Measurements from ENCODE around the gene MPI. TPM values are rescaled to one million over a fixed set of nuclear protein-coding genes. Genes with fewer than 3 reads are reported as not detected.

Gene MPI
- total RNA-seq, 1 donor from 2014 or later: 29.4 TPM

DNA sequence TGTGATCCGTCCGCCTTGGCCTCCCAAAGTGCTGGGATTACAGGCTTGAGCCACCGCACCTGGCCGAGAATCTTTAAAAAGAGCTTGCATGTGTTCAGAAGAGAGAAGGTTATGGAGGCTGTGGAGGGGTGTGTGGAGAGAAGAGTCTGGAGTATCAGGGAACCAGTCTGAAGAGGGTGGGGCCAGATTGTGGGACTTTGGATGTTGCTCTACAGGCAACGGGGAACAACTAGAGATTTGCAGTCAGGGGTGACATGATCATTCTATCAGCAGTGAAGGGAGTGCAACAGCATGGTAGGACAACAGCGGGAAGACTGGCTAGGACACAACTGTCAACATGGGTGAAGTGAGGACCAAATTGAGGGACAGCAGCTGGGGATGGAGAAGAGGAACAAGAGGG lies 25.5 kb upstream of the MPI start:
- no peak for DNase-seq
- no peak overlapping the region for H3K27ac ChIP-seq
- no peak for ATAC-seq
- no peaks in the 10 kb centered on the region for H3K27me3 ChIP-seq (ENCODE audit: low read depth)
- H3K4me1 ChIP-seq: peaks cover 55% of the 10 kb centered on the region
- peaks cover 7% of the 10 kb centered on the region for H3K36me3 ChIP-seq
- TF ChIP-seq CTCF (IDR thresholded peaks at IDR 0.05): no peak
- intact Hi-C loops (cut with DNase I): no loop called here
- no peaks in the 10 kb centered on the region for H3K9me3 ChIP-seq
- H3K4me3 ChIP-seq: no peak overlapping the region

DNA sequence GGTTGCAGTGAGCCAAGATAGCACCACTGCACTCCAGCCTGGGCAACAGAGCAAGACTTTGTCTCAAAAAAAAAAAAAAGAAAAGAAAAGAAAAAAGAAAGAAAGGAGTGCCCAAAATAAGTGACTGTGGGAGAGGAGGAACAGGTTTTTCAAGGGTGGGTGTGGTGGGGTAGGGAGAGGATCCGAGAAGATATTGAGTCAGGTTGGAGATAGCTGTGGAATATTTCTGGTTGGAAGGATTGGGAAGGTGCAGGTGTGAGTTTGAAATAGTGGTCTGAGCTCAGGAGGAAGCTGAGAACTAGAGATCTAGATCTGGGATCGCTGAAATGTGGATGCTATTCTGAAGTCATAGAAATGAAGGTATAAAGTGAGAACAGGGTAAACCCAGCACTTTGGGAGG lies 24.5 kb upstream of the MPI start:
- Histone ChIP-seq H3K27ac (no peak overlapping the region), H3K9me3 (no peaks in the 10 kb centered on the region), H3K27me3 (ENCODE audit: low read depth) (no peaks in the 10 kb centered on the region), H3K4me3 (no peak overlapping the region), H3K4me1 (peaks cover 56% of the 10 kb centered on the region), H3K36me3 (peaks cover 7% of the 10 kb centered on the region)
- intact Hi-C loops (cut with DNase I): no loop called here
- no peak for TF ChIP-seq CTCF (IDR thresholded peaks at IDR 0.05)
- DNase-seq: no peak
- ATAC-seq: no peak

GRCh38 chr15:74866090-74866489 lies 23.8 kb upstream of the MPI start:
- TF ChIP-seq CTCF (IDR thresholded peaks at IDR 0.05): no peak
- no peaks in the 10 kb centered on the region for H3K9me3 ChIP-seq
- ATAC-seq: peak in 1 of 2 donors; percentile 50
- H3K4me1 ChIP-seq: peaks cover 64% of the 10 kb centered on the region
- H3K27me3 ChIP-seq (ENCODE audit: low read depth): no peaks in the 10 kb centered on the region
- intact Hi-C loops (cut with DNase I): no loop called here
- DNase-seq: no peak
- peaks cover 4% of the 10 kb centered on the region for H3K36me3 ChIP-seq
- H3K4me3 ChIP-seq: no peak overlapping the region
- H3K27ac ChIP-seq: peak overlapping the region; percentile 10

DNA sequence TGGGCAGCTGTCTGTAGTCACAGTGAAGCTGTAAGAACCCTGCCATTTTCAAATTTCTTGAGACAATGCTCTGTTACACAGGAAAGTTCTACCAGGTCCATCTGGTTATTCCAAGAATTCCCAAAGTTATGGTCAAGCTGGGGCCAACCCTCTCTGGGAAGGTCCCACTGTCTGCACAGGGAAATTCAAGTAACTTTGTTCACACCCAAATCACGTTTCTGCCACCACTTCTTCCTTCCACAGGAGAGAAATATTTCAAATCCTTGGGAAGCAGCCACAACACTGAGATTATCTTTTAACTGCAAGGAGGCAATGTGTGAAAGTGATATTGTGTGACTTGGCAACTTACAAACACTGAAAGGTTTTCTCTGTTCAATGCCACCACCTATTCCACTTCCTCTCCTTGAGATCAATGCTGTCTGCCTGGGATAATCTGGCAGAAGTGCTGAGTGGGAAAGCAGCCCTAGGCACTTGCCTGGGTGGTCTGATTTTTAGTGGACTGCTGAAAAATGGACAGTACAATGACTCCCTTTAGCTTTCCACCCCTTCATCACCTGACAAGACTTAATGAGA lies 22.3 kb upstream of the MPI start:
- no peak for ATAC-seq
- Histone ChIP-seq H3K27ac (peak overlapping the region; percentile 98), H3K4me3 (no peak overlapping the region), H3K4me1 (peaks cover 78% of the 10 kb centered on the region), H3K36me3 (no peaks in the 10 kb centered on the region), H3K9me3 (no peaks in the 10 kb centered on the region), H3K27me3 (ENCODE audit: low read depth) (no peaks in the 10 kb centered on the region)
- TF ChIP-seq CTCF (IDR thresholded peaks at IDR 0.05): no peak
- DNase-seq: no peak
- intact Hi-C loops (cut with DNase I): no loop called here

DNA sequence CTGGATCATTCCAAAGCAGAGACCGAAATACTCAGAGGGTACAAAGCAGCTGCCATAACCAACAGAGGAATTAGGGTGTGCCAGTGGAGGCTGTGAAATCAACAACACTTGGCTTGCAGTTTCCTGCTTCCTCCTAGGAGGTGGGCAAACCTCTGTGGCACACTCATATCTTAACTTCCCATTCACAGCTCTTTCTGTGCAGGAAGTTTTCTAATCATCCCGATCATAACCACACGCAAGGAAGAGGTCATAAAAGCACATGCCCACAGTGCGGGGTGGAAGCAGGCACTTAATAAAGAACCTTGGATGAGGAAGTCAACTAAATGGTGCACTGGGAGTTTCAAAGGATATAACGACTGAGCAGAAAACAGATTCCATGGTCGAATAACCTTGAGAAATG lies 21.8 kb upstream of the MPI start:
- no peak for TF ChIP-seq CTCF (IDR thresholded peaks at IDR 0.05)
- intact Hi-C loops (cut with DNase I): no loop called here
- ATAC-seq (peak; percentile 34 to 47), DNase-seq (peak; percentile 72)
- peaks cover 75% of the 10 kb centered on the region for H3K4me1 ChIP-seq
- H3K9me3 ChIP-seq: no peaks in the 10 kb centered on the region
- no peaks in the 10 kb centered on the region for H3K36me3 ChIP-seq
- H3K27me3 ChIP-seq (ENCODE audit: low read depth): no peaks in the 10 kb centered on the region
- no peak overlapping the region for H3K4me3 ChIP-seq
- peak overlapping the region; percentile 98 for H3K27ac ChIP-seq

- Histone ChIP-seq H3K27me3 (ENCODE audit: low read depth) (no peaks in the 10 kb centered on the region), H3K27ac (peak overlapping the region; percentile 98), H3K9me3 (no peaks in the 10 kb centered on the region), H3K36me3 (no peaks in the 10 kb centered on the region), H3K4me1 (peaks cover 72% of the 10 kb centered on the region), H3K4me3 (no peak overlapping the region)
- DNase-seq: no peak
- peak in 1 of 2 donors; percentile 0 for ATAC-seq
- intact Hi-C loops (cut with DNase I): no loop called here
- no peak for TF ChIP-seq CTCF (IDR thresholded peaks at IDR 0.05)
These were observed 20.5 kb upstream of the MPI start for GRCh38 chr15:74869372-74869725.

All from lower lobe of right lung (tissue), 2 donors.